H1 (cell line): ENCODE data around the gene MCM8. TPM values are rescaled to one million over a fixed set of nuclear protein-coding genes. Genes with fewer than 3 reads are reported as not detected.

Source experiments
- CTCF ChIA-PET: fragments of 300-600 bp; sonication (Branson Sonifier 250); formaldehyde crosslinking; loops from one replicate; lab custom pipeline; 2021; ENCODE audit not compliant: partially characterized antibody; lab: Charles Lee
- POLR2A ChIA-PET: fragments of 300-600 bp; sonication (Branson Sonifier 250); formaldehyde crosslinking; loops from one replicate; lab custom pipeline; 2021; ENCODE audit warnings: inconsistent platforms; ENCODE audit not compliant: partially characterized antibody; lab: Charles Lee
- DNase-seq, 2 experiments: peaks; one replicate each; pipeline versions ENCODE4 v3.0.0 to v3.0.0-alpha.2; 2010 to 2022; ENCODE audit warnings: low spot score in 2 of 2, low read depth in 1 of 2, mixed read lengths in 1 of 2
- FAIRE-seq: peaks from 2 replicates; lab custom pipeline; 2011; peaks lifted over from hg19 to GRCh38; lab: Jason Lieb, UNC
- H2AFZ ChIP-seq: 2 replicates; pipeline ENCODE4 v1.8.1; 2012; ENCODE audit warnings: low read length, inconsistent platforms
- H2AK5ac ChIP-seq: 2 replicates; pipeline ENCODE4 v1.6.1; 2013; ENCODE audit warnings: low read depth, low read length
- H2BK120ac ChIP-seq: replicated peaks from 2 replicates; pipeline ENCODE3; 2013; ENCODE audit warnings: low read depth, low read length, inconsistent platforms
- H2BK12ac ChIP-seq: 2 replicates; pipeline ENCODE4 v1.6.1; 2013; ENCODE audit warnings: low read depth, low read length
- H2BK15ac ChIP-seq: 2 replicates; pipeline ENCODE4 v1.6.1; 2013; ENCODE audit warnings: low read length
- H2BK20ac ChIP-seq: 2 replicates; pipeline ENCODE4 v1.6.1; 2013; ENCODE audit warnings: low read length
- H2BK5ac ChIP-seq: 2 replicates; pipeline ENCODE4 v1.6.1; 2013; ENCODE audit warnings: low read depth, low read length
- H3K14ac ChIP-seq: 2 replicates; pipeline ENCODE4 v1.6.1; 2013; ENCODE audit warnings: inconsistent platforms; ENCODE audit not compliant: insufficient read length
- H3K18ac ChIP-seq: 2 replicates; pipeline ENCODE4 v1.6.1; 2013; ENCODE audit warnings: low read length; ENCODE audit errors: extremely low read depth
- H3K23ac ChIP-seq: 2 replicates; pipeline ENCODE4 v1.6.1; 2013; ENCODE audit warnings: inconsistent platforms; ENCODE audit not compliant: insufficient read length
- H3K23me2 ChIP-seq: 2 replicates; pipeline ENCODE4 v1.6.1; 2013; ENCODE audit warnings: low read depth, low read length
- H3K27ac ChIP-seq: 2 replicates; pipeline ENCODE4 v1.6.1; 2011; ENCODE audit warnings: low read depth, low read length, inconsistent platforms
- H3K27me3 ChIP-seq, 4 experiments: replicated peaks in 1 of 4; 1 replicate in 1 of 4; 2 replicates in 3 of 4; pipeline versions ENCODE4 v1.6.1 to v1.8.1; 2011 to 2013; ENCODE audit warnings: low read length in 3 of 4, mild to moderate bottlenecking in 3 of 4, inconsistent platforms in 2 of 4, mixed read lengths in 2 of 4, moderate library complexity in 1 of 4; ENCODE audit not compliant: control insufficient read depth in 3 of 4, insufficient read depth in 3 of 4; ENCODE audit errors: extremely low read depth in 1 of 4
- H3K36me3 ChIP-seq, 4 experiments: 2 replicates each; pipeline versions ENCODE4 v1.6.1 to v1.8.1; 2011 to 2013; ENCODE audit warnings: mild to moderate bottlenecking in 4 of 4, low read length in 3 of 4, moderate library complexity in 2 of 4, control low read depth in 1 of 4, inconsistent platforms in 1 of 4; ENCODE audit not compliant: insufficient read depth in 4 of 4, control insufficient read depth in 2 of 4
- H3K4ac ChIP-seq: replicated peaks from 2 replicates; pipeline ENCODE3; 2013; ENCODE audit warnings: low read length, low read depth, mixed read lengths, inconsistent platforms; ENCODE audit not compliant: insufficient read length
- H3K4me1 ChIP-seq, 4 experiments: replicated peaks in 1 of 4; 1 replicate in 1 of 4; 2 replicates in 3 of 4; pipeline versions ENCODE4 v1.6.1 to v1.8.1; 2011 to 2013; ENCODE audit warnings: low read length in 3 of 4, inconsistent platforms in 2 of 4, mixed read lengths in 1 of 4; ENCODE audit not compliant: insufficient read depth in 4 of 4, control insufficient read depth in 3 of 4
- H3K4me2 ChIP-seq, 2 experiments: 2 replicates each; pipeline versions ENCODE4 v1.6.1 to v1.8.1; 2011 to 2013; ENCODE audit warnings: low read depth in 2 of 2, low read length in 2 of 2, control low read depth in 1 of 2, inconsistent platforms in 1 of 2, mild to moderate bottlenecking in 1 of 2; ENCODE audit not compliant: insufficient read depth in 1 of 2
- H3K4me3 ChIP-seq, 4 experiments: fragments of 200-600, 300-600 bp in 1 of 4; sonication (generic), shearing (Covaris generic), sonication (Bioruptor Twin) in 1 of 4; 2 replicates each; pipeline versions ENCODE4 v1.5.1 to v1.8.1; 2011 to 2016; ENCODE audit warnings: low read length in 4 of 4, low read depth in 3 of 4, control low read depth in 2 of 4, inconsistent platforms in 2 of 4, mild to moderate bottlenecking in 2 of 4, mixed read lengths in 1 of 4, moderate library complexity in 1 of 4; ENCODE audit not compliant: insufficient read depth in 2 of 4; ENCODE audit errors: extremely low read depth in 1 of 4
- H3K56ac ChIP-seq: replicated peaks from 2 replicates; pipeline ENCODE3; 2013; ENCODE audit warnings: low read depth, mild to moderate bottlenecking, mixed read lengths, low read length, inconsistent platforms; ENCODE audit not compliant: insufficient read length
- H3K79me1 ChIP-seq: 2 replicates; pipeline ENCODE4 v1.6.1; 2013; ENCODE audit warnings: low read depth, low read length, control low read depth
- H3K79me2 ChIP-seq, 2 experiments: 2 replicates each; pipeline versions ENCODE4 v1.6.1 to v1.8.1; 2012 to 2013; ENCODE audit warnings: low read length in 2 of 2, mild to moderate bottlenecking in 2 of 2, inconsistent platforms in 1 of 2; ENCODE audit not compliant: insufficient read depth in 2 of 2, control insufficient read depth in 1 of 2
- H3K9ac ChIP-seq, 4 experiments: replicated peaks in 1 of 4; 1 replicate in 1 of 4; 2 replicates in 3 of 4; pipeline versions ENCODE4 v1.6.1 to v1.8.1; 2011 to 2013; ENCODE audit warnings: low read depth in 3 of 4, low read length in 3 of 4, control low read depth in 2 of 4, mild to moderate bottlenecking in 2 of 4, moderate library complexity in 2 of 4, inconsistent platforms in 1 of 4; ENCODE audit errors: extremely low read depth in 1 of 4
- H3K9me3 ChIP-seq, 2 experiments: 2 replicates each; pipeline versions ENCODE4 v1.6.1 to v1.8.1; 2012 to 2013; ENCODE audit warnings: mild to moderate bottlenecking in 2 of 2, moderate library complexity in 2 of 2, control low read depth in 1 of 2, inconsistent platforms in 1 of 2, low read depth in 1 of 2, low read length in 1 of 2, mixed read lengths in 1 of 2; ENCODE audit not compliant: insufficient read depth in 2 of 2
- H4K20me1 ChIP-seq, 2 experiments: replicated peaks in 1 of 2; 2 replicates each; pipeline versions ENCODE3 to v1.8.1; 2011 to 2013; ENCODE audit warnings: inconsistent platforms in 2 of 2, low read length in 2 of 2, mild to moderate bottlenecking in 1 of 2; ENCODE audit not compliant: insufficient read depth in 2 of 2, control insufficient read depth in 1 of 2
- H4K5ac ChIP-seq: 2 replicates; pipeline ENCODE4 v1.6.1; 2013; ENCODE audit warnings: low read length, low read depth, mixed read lengths, inconsistent platforms; ENCODE audit not compliant: insufficient read length
- H4K8ac ChIP-seq: 2 replicates; pipeline ENCODE4 v1.8.0; 2013; ENCODE audit warnings: mild to moderate bottlenecking, moderate library complexity, low read length, inconsistent platforms; ENCODE audit not compliant: insufficient read depth; ENCODE audit errors: extremely low read depth
- H4K91ac ChIP-seq: replicated peaks from 2 replicates; pipeline ENCODE3; 2013; ENCODE audit warnings: low read length, mixed read lengths, inconsistent platforms; ENCODE audit not compliant: insufficient read length
- CHD1 ChIP-seq: IDR thresholded peaks from 2 replicates; pipeline ENCODE4 v1.6.1; 2012; ENCODE audit warnings: low read depth, low read length, improper control_type of control experiment
- CTBP2 ChIP-seq: IDR thresholded peaks from 2 replicates; pipeline ENCODE4 v1.7.0; 2011; ENCODE audit warnings: borderline replicate concordance, mild to moderate bottlenecking, moderate library complexity, mixed read lengths, low read length; ENCODE audit not compliant: insufficient read depth, insufficient read length
- EP300 ChIP-seq, 2 experiments: IDR thresholded peaks; 1 replicate in 1 of 2; 2 replicates in 1 of 2; pipeline ENCODE4 v1.6.1; 2011 to 2012; ENCODE audit warnings: low read depth in 2 of 2, low read length in 2 of 2, mild to moderate bottlenecking in 2 of 2, borderline replicate concordance in 1 of 2, inconsistent platforms in 1 of 2, moderate library complexity in 1 of 2
- FOSL1 ChIP-seq: IDR thresholded peaks from 2 replicates; pipeline ENCODE4 v1.6.1; 2011; ENCODE audit warnings: mild to moderate bottlenecking, low read depth, low read length, moderate library complexity; ENCODE audit not compliant: insufficient read depth
- JUND ChIP-seq: IDR thresholded peaks from 2 replicates; pipeline ENCODE4 v1.6.1; 2011; ENCODE audit warnings: mild to moderate bottlenecking, improper control_type of control experiment, low read length
- POLR2AphosphoS5 ChIP-seq: IDR thresholded peaks from 2 replicates; pipeline ENCODE4 v1.6.1; 2011; ENCODE audit warnings: low read depth, low read length
- POU5F1 ChIP-seq: IDR thresholded peaks from 2 replicates; pipeline ENCODE4 v1.6.1; 2011; ENCODE audit warnings: low read depth, mild to moderate bottlenecking, low read length, moderate library complexity
- RXRA ChIP-seq: IDR thresholded peaks from 2 replicates; pipeline ENCODE4 v1.6.1; 2011; ENCODE audit warnings: low read depth, mild to moderate bottlenecking, low read length, moderate library complexity; ENCODE audit not compliant: insufficient read depth
- SP1 ChIP-seq: IDR thresholded peaks from 2 replicates; pipeline ENCODE4 v1.6.1; 2011; ENCODE audit warnings: low read depth, low read length
- TAF1 ChIP-seq: IDR thresholded peaks from 2 replicates; pipeline ENCODE4 v1.6.1; 2011; ENCODE audit warnings: mild to moderate bottlenecking, low read depth, low read length
- YY1 ChIP-seq: IDR thresholded peaks from 2 replicates; pipeline ENCODE4 v1.6.1; 2011; ENCODE audit warnings: low read depth, mild to moderate bottlenecking, low read length
- WGBS, 2 experiments: shearing (Covaris generic) in 1 of 2; methylation state at CpG; one replicate each; pipeline versions ENCODE4 v1.1.6 to v1.1.7; 2013 to 2015; ENCODE audit warnings: low lambda C conversion rate in 2 of 2, mixed read lengths in 2 of 2, inconsistent platforms in 1 of 2, low coverage in 1 of 2, missing lambda C conversion rate in 1 of 2; ENCODE audit not compliant: insufficient replicate concordance in 2 of 2, insufficient coverage in 1 of 2, insufficient read length in 1 of 2; ENCODE audit errors: extremely low coverage in 1 of 2, missing lambda C conversion rate in 1 of 2; 5-methylcytosine and 5-hydroxymethylcytosine counted together
- polyA plus RNA-seq, 7 experiments: library from polyadenylated mRNA; depleted of rRNA in 3 of 7; stranded (reverse) in 5 of 7; unstranded in 2 of 7; fragments of >200 nt in 5 of 7; fragments of 200-250 nt in 2 of 7; gene quantifications; 1 replicate in 5 of 7; 2 replicates in 1 of 7; 4 replicates in 1 of 7; pipeline versions ENCODE4 v1.2.1 to v1.2.3, GENCODE V29; 2011 to 2013; ENCODE audit warnings: missing spikeins in 2 of 7, mixed read lengths in 2 of 7
- total RNA-seq: library from RNA; stranded (reverse); fragmentation: NEBNext Ultra II Directional; extraction: Animal tissue kit (Norgen Biotek cat#: 25700); gene quantifications from 2 replicates; pipeline ENCODE4 v1.2.1, GENCODE V29; 2021

The MCM8 gene
- total and polyA plus RNA-seq, 2 of the 8 experiments (the other 6 are each of a cell fraction or from before 2014, with no cell fraction given), result 7.1 to 31.9 TPM

GRCh38 chr20:5973971-5974370, 23.5 kb downstream of the MCM8 start:
- Histone ChIP-seq H2AK5ac (no peak overlapping the region), H3K27me3 (peaks cover 9 to 34% (median 20%) of the 10 kb centered on the region in 4 experiments), H3K9ac (no peak overlapping the region), H2BK20ac (no peak overlapping the region), H3K4me1 (peaks cover 0 to 14% (median 4%) of the 10 kb centered on the region in 4 experiments; a peak in 2 of 7 replicates), H3K36me3 (peaks cover 6 to 40% (median 26%) of the 10 kb centered on the region in 4 experiments), H3K27ac (no peak overlapping the region), H4K8ac (no peak overlapping the region), H3K79me2 (no peaks in the 10 kb centered on the region), H3K4me2 (no peak overlapping the region), H3K56ac (no peak overlapping the region), H4K91ac (no peak overlapping the region), H3K23me2 (no peaks in the 10 kb centered on the region), H3K79me1 (no peaks in the 10 kb centered on the region), H3K14ac (no peak overlapping the region), H2BK12ac (no peak overlapping the region), H3K4ac (no peak overlapping the region), H4K5ac (no peak overlapping the region), H2BK5ac (no peak overlapping the region), H3K9me3 (no peaks in the 10 kb centered on the region), H3K4me3 (no peak overlapping the region), H2AFZ (no peak overlapping the region), H2BK120ac (no peak overlapping the region), H4K20me1 (peaks cover 14 to 28% of the 10 kb centered on the region in 2 experiments), H3K23ac (no peak overlapping the region), H2BK15ac (no peak overlapping the region), H3K18ac (no peak overlapping the region)
- 95% methylated on average over 4 of the region's 4 CpGs; no CpG with 5 or more reads in 1 of the 2 experiments for WGBS, 2 experiments
- ChIA-PET POLR2A (no interaction called here), CTCF (interaction anchor here (0.8 kb wide), 1 partner anchor 100 kb away, joined by 3 read pairs; no protein-coding TSS in a partner anchor)
- FAIRE-seq (no peak), DNase-seq (no peak)
- TF ChIP-seq TAF1 (no peak), EP300 (IDR thresholded peaks at IDR 0.05; ENCODE audit: borderline replicate concordance in 1 of 2, low read depth in 2 of 2, low read length in 2 of 2) (no peak), POU5F1 (no peak), JUND (no peak), CHD1 (no peak), POLR2AphosphoS5 (no peak), CTBP2 (no peak), YY1 (no peak), RXRA (no peak), SP1 (no peak), FOSL1 (no peak)
